Activated CD8-positive, alpha-beta memory T cell treated with anti-CD3 and anti-CD28 coated beads, Interleukin-2, amount 50 U/mL, for 1 hour (primary cell): Measurements from ENCODE around the gene MME.

Experiments used
- DNase-seq: peaks from one replicate; pipeline ENCODE4 v3.0.0-alpha.2; 2020; ENCODE audit errors: extremely low read depth

Gene MME

GRCh38 chr3:155147588-155147987, 67.5 kb downstream of the MME start:
- no peak for DNase-seq

GRCh38 chr3:155149494-155149893, 69.4 kb downstream of the MME start:
- DNase-seq: no peak

GRCh38 chr3:155153242-155154186, 73.4 kb downstream of the MME start:
- no peak for DNase-seq

- no peak for DNase-seq
Measured at GRCh38 chr3:155154255-155154654, 74.1 kb downstream of the MME start.

- no peak for DNase-seq
Measured at GRCh38 chr3:155158346-155159037, 78.4 kb downstream of the MME start.

- DNase-seq: no peak
Measured at GRCh38 chr3:155159301-155159700, 79.2 kb downstream of the MME start.

- DNase-seq: no peak
Measured at GRCh38 chr3:155161640-155162292, 81.6 kb downstream of the MME start.

GRCh38 chr3:155164306-155164705, 84.2 kb downstream of the MME start:
- no peak for DNase-seq

- no peak for DNase-seq
Measured at GRCh38 chr3:155166441-155166840, 86.3 kb downstream of the MME start.

- DNase-seq: no peak
Measured at GRCh38 chr3:155169197-155169596, 89.1 kb downstream of the MME start.

GRCh38 chr3:155173771-155174170, 93.7 kb downstream of the MME start:
- no peak for DNase-seq

- DNase-seq: no peak
Measured at GRCh38 chr3:155178810-155179436, 98.8 kb downstream of the MME start.

- DNase-seq: no peak
Measured at GRCh38 chr3:155179437-155179827, 99.3 kb downstream of the MME start.

- no peak for DNase-seq
Measured at GRCh38 chr3:155179966-155180757, 100.0 kb downstream of the MME start.

- no peak for DNase-seq
Measured at GRCh38 chr3:155182467-155182866, 102.3 kb downstream of the MME start.

GRCh38 chr3:155184011-155184410, 103.9 kb downstream of the MME start:
- no peak for DNase-seq

- DNase-seq: no peak
Measured at GRCh38 chr3:155185631-155186071, 105.5 kb downstream of the MME start.

GRCh38 chr3:155188031-155188430, 107.9 kb downstream of the MME start:
- DNase-seq: no peak

- DNase-seq: no peak
Measured at GRCh38 chr3:155189478-155189877, 109.4 kb downstream of the MME start.

GRCh38 chr3:155190691-155191090, 110.6 kb downstream of the MME start:
- DNase-seq: no peak
